Progenitor cell of endocrine pancreas (in vitro differentiated cells): ENCODE results near the gene PTPN21. TPM values are rescaled to one million over a fixed set of nuclear protein-coding genes. Genes with fewer than 3 reads are reported as not detected.
A peak's percentile ranks its signal among the peaks of the same experiment; 100 is the strongest.

Experiments used
- DNase-seq: peaks from one replicate; pipeline ENCODE4 v3.0.0; 2021; ENCODE audit warnings: low spot score; ENCODE audit not compliant: unreplicated experiment
- H3K27ac Mint-ChIP-seq: 2 replicates; pipeline ENCODE4 v1.8.0; 2021; ENCODE audit warnings: mild to moderate bottlenecking, moderate library complexity, mixed read lengths
- H3K27me3 Mint-ChIP-seq: 2 replicates; pipeline ENCODE4 v1.8.0; 2021; ENCODE audit warnings: mixed read lengths
- H3K36me3 Mint-ChIP-seq: 2 replicates; pipeline ENCODE4 v1.8.0; 2022; ENCODE audit warnings: mixed read lengths; ENCODE audit not compliant: insufficient read depth
- H3K4me1 Mint-ChIP-seq: 2 replicates; pipeline ENCODE4 v1.8.0; 2021; ENCODE audit warnings: low read depth, mixed read lengths
- H3K4me3 Mint-ChIP-seq: 2 replicates; pipeline ENCODE4 v1.8.0; 2021; ENCODE audit warnings: low read depth, mild to moderate bottlenecking, moderate library complexity, mixed read lengths
- H3K9me3 Mint-ChIP-seq: 2 replicates; pipeline ENCODE4 v1.8.0; 2021; ENCODE audit warnings: low read depth, mixed read lengths
- total RNA-seq: library from RNA; stranded (reverse); gene quantifications from 2 replicates; pipeline ENCODE4 v1.2.1, GENCODE V29; 2021
- TF ChIP-seq, protein P1 (sequence below): fragments of 200-600 bp; sonication (generic); IDR thresholded peaks from one replicate; pipeline ENCODE4 v1.5.0; 2021; ENCODE audit warnings: antibody characterized with exemption, mild to moderate bottlenecking; ENCODE audit not compliant: unreplicated experiment

PTPN21 gene
- total RNA-seq, 1 donor from 2014 or later, result 40.0 TPM

GRCh38 chr14:88519907-88520306, 34.9 kb downstream of the PTPN21 start:
- DNase-seq, result no peak
- no peak overlapping the region for H3K4me3 Mint-ChIP-seq
- H3K4me1 Mint-ChIP-seq, result peaks cover 23% of the 10 kb centered on the region
- H3K9me3 Mint-ChIP-seq, result peaks cover 7% of the 10 kb centered on the region
- peaks cover 26% of the 10 kb centered on the region for H3K36me3 Mint-ChIP-seq
- no peaks in the 10 kb centered on the region for H3K27me3 Mint-ChIP-seq
- TF ChIP-seq, protein P1, sequence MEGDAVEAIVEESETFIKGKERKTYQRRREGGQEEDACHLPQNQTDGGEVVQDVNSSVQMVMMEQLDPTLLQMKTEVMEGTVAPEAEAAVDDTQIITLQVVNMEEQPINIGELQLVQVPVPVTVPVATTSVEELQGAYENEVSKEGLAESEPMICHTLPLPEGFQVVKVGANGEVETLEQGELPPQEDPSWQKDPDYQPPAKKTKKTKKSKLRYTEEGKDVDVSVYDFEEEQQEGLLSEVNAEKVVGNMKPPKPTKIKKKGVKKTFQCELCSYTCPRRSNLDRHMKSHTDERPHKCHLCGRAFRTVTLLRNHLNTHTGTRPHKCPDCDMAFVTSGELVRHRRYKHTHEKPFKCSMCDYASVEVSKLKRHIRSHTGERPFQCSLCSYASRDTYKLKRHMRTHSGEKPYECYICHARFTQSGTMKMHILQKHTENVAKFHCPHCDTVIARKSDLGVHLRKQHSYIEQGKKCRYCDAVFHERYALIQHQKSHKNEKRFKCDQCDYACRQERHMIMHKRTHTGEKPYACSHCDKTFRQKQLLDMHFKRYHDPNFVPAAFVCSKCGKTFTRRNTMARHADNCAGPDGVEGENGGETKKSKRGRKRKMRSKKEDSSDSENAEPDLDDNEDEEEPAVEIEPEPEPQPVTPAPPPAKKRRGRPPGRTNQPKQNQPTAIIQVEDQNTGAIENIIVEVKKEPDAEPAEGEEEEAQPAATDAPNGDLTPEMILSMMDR, result no peak
- H3K27ac Mint-ChIP-seq, result no peak overlapping the region

DNA sequence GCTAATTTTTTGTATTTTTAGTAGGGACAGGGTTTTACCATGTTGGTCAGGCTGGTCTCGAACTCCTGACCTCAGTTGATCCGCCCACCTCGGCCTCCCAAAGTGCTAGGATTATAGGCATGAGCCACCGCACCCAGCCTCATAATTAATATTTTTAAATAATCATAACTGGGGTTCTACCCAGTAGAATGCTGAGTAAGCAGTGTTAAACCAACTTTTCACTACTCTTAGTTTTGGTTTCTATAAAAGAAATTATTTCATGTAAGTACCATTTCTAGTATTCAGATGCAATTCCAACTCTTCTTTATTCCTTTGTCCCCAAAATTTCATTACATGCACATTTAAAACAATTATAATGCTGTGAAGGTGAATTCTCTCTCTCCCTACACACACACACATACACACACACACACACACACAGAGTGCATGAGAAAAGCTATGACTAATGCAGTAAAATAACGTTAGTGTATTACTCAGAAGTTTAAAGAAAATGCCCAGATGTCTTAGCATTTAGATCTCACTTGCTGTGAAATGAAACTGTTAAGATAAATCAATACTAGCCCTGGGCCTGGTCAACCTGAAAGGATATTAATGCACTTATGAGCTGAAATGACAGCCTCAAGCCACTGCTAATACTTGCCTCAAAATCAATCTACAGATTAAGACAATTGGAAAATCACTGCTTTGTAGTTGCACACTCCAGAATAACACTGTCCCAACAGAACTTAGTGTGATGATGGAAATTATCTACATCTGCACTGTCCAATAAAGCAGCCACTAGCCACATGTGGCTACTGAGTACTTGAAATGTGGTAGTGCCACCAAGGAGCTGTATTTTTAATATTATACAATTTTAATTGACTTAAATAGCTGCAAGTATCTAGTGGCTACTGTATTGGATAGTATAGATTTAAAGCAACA, 36.0 kb downstream of the PTPN21 start:
- peaks cover 27% of the 10 kb centered on the region for H3K36me3 Mint-ChIP-seq
- peaks cover 23% of the 10 kb centered on the region for H3K4me1 Mint-ChIP-seq
- no peak for DNase-seq
- no peak overlapping the region for H3K27ac Mint-ChIP-seq
- no peak overlapping the region for H3K4me3 Mint-ChIP-seq
- TF ChIP-seq, protein P1, result no peak
- H3K9me3 Mint-ChIP-seq, result peaks cover 7% of the 10 kb centered on the region
- H3K27me3 Mint-ChIP-seq, result no peaks in the 10 kb centered on the region

- no peaks in the 10 kb centered on the region for H3K27me3 Mint-ChIP-seq
- peaks cover 22% of the 10 kb centered on the region for H3K4me1 Mint-ChIP-seq
- no peaks in the 10 kb centered on the region for H3K9me3 Mint-ChIP-seq
- H3K36me3 Mint-ChIP-seq, result peaks cover 20% of the 10 kb centered on the region
- TF ChIP-seq, protein P1, result no peak
- DNase-seq, result no peak
- H3K4me3 Mint-ChIP-seq, result no peak overlapping the region
- peak overlapping the region; percentile 4 for H3K27ac Mint-ChIP-seq
Observed at GRCh38 chr14:88516861-88517357, 37.9 kb downstream of the PTPN21 start.

- Mint-ChIP-seq H3K4me1 (peaks cover 22% of the 10 kb centered on the region), H3K36me3 (peaks cover 19% of the 10 kb centered on the region), H3K27me3 (no peaks in the 10 kb centered on the region), H3K4me3 (no peak overlapping the region), H3K27ac (peak overlapping the region; percentile 1), H3K9me3 (no peaks in the 10 kb centered on the region)
- DNase-seq, result no peak
- TF ChIP-seq, protein P1, result no peak
Observed at GRCh38 chr14:88515499-88516221, 39.1 kb downstream of the PTPN21 start.

GRCh38 chr14:88507208-88507607, 47.6 kb downstream of the PTPN21 start:
- Mint-ChIP-seq H3K27me3 (no peaks in the 10 kb centered on the region), H3K4me3 (no peak overlapping the region), H3K27ac (no peak overlapping the region), H3K36me3 (peaks cover 9% of the 10 kb centered on the region), H3K4me1 (no peaks in the 10 kb centered on the region), H3K9me3 (no peaks in the 10 kb centered on the region)
- TF ChIP-seq, protein P1, result no peak
- DNase-seq, result no peak
